Neural crest cell (in vitro differentiated cells): Measurements from ENCODE around the gene IFNA2. TPM values are rescaled to one million over a fixed set of nuclear protein-coding genes. Genes with fewer than 3 reads are reported as not detected.
"Not testable (repeated sequence)": the region's sequence is repeated elsewhere in the genome, so short reads cannot be mapped to it uniquely, and the experiment has no call there.

Source experiments
- DNase-seq: peaks from one replicate; pipeline ENCODE4 v3.0.0; 2021; ENCODE audit warnings: low read depth, mixed read lengths, low spot score
- H3K27ac Mint-ChIP-seq: one replicate; pipeline ENCODE4 v1.8.0; 2021; ENCODE audit warnings: mild to moderate bottlenecking, mixed read lengths; ENCODE audit not compliant: unreplicated experiment
- H3K27me3 Mint-ChIP-seq: 2 replicates; pipeline ENCODE4 v1.8.0; 2021; ENCODE audit warnings: low read depth, mild to moderate bottlenecking, mixed read lengths
- H3K36me3 Mint-ChIP-seq: 2 replicates; pipeline ENCODE4 v1.8.0; 2021; ENCODE audit warnings: low read depth, mild to moderate bottlenecking, mixed read lengths
- H3K4me1 Mint-ChIP-seq: 2 replicates; pipeline ENCODE4 v1.8.0; 2021; ENCODE audit warnings: mixed read lengths
- H3K4me3 Mint-ChIP-seq: one replicate; pipeline ENCODE4 v1.8.0; 2021; ENCODE audit warnings: mild to moderate bottlenecking, mixed read lengths
- H3K9me3 Mint-ChIP-seq: 2 replicates; pipeline ENCODE4 v1.8.0; 2021; ENCODE audit warnings: mixed read lengths
- CTCF ChIP-seq: fragments of 200-600 bp; sonication (generic); conservative IDR thresholded peaks from 2 replicates; pipeline ENCODE4 v1.5.0; 2021; ENCODE audit warnings: antibody characterized with exemption, mild to moderate bottlenecking
- total RNA-seq: library from RNA; stranded (reverse); gene quantifications from 2 replicates; pipeline ENCODE4 v1.2.1, GENCODE V29; 2021

IFNA2 gene
- total RNA-seq, 1 donor from 2014 or later: not detected

DNA sequence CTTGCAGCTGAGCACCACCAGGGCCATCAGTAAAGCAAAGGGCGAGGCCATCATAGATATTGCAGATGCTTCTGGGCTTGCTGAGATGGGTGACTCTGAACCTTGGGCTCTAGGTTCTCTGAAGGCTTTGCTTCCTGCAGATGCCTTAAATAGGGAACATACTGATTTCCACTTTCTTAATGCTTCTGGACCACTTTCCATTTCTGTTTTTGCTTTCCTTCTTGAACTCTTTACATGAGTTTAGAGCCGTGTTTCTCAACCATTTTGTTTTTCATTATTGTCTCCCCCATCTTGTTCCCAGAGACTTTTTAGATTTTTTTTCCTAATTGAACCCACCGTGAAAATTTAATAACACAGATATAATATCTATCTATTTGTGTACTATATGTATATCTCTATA is 17.2 kb downstream of the IFNA2 start, which contains the start of gene IFNA13:
Gene IFNA13, minus strand, starts transcription at position 101 of the 400 bp plus-strand sequence. Its CDS starts 47 bp downstream, at position 54.
- no peak for TF ChIP-seq CTCF
- Mint-ChIP-seq H3K27ac (no peak within 1 kb of the TSS), H3K4me3 (no peak within 1 kb of the TSS), H3K27me3 (peaks cover 10% of the 10 kb centered on the region), H3K4me1 (no peaks in the 10 kb centered on the region), H3K9me3 (no peaks in the 10 kb centered on the region), H3K36me3 (no peaks in the 10 kb centered on the region)
- DNase-seq: no peak

- H3K27ac Mint-ChIP-seq, H3K27me3 Mint-ChIP-seq, H3K4me3 Mint-ChIP-seq, H3K36me3 Mint-ChIP-seq, H3K9me3 Mint-ChIP-seq, DNase-seq, H3K4me1 Mint-ChIP-seq: not testable (repeated sequence)
Measured at GRCh38 chr9:21367169-21367568, 18.0 kb downstream of the IFNA2 start.

- Mint-ChIP-seq H3K9me3 (no peaks in the 10 kb centered on the region), H3K27me3 (peaks cover 7% of the 10 kb centered on the region), H3K4me3 (no peak overlapping the region), H3K4me1 (peaks cover 3% of the 10 kb centered on the region), H3K27ac (no peak overlapping the region), H3K36me3 (no peaks in the 10 kb centered on the region)
- no peak for DNase-seq
- TF ChIP-seq CTCF: no peak
Measured at GRCh38 chr9:21362287-21362686, 22.9 kb downstream of the IFNA2 start.

DNA sequence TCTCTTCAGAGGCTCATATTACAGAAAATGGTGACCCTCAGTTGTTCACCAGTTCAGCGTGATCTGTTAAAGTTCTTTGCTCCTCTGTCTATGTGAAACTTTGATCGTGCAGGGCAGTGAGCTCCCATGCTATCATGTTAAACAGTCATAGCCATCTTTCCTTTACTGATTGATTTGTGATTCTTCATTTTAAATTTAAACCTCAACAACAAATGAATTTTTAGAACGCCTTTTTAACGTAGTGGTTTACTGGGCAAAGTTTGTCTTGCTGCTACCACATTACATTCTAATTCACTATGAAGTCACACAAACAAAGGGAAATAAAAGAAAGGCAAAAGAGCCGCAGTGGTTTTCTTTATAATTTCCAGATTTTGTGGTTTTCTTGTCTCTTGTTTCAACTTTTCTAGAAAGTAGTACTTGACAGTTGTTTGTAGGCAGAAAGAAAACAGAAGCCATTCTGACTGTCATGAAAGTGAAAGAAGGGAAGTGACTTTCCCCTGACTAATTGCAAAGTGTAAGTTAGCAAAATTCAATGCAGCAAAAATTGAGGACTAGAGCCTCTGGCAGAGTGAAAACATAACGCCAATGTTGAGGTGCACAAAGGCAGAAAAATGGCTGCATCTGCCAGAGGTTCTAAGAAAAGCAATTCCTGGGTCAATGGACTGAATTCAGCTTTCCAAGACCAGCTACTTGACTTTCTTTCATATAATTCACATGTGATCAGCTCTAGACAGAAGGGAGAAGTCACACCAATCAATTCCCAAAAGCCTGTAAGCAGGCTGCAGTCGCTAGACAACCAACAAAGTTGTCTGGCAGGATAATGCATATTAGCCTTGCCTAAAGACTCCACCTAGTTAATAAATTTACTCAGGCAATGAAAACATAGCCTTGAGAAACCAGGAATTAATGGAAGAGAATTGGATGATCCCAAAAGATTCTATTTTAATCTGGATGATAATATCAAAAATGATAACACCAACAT is 27.4 kb downstream of the IFNA2 start:
- Mint-ChIP-seq H3K9me3 (peaks cover 5% of the 10 kb centered on the region), H3K4me3 (no peak overlapping the region), H3K36me3 (peaks cover 3% of the 10 kb centered on the region), H3K4me1 (peaks cover 3% of the 10 kb centered on the region), H3K27me3 (no peaks in the 10 kb centered on the region), H3K27ac (no peak overlapping the region)
- no peak for TF ChIP-seq CTCF
- no peak for DNase-seq

DNA sequence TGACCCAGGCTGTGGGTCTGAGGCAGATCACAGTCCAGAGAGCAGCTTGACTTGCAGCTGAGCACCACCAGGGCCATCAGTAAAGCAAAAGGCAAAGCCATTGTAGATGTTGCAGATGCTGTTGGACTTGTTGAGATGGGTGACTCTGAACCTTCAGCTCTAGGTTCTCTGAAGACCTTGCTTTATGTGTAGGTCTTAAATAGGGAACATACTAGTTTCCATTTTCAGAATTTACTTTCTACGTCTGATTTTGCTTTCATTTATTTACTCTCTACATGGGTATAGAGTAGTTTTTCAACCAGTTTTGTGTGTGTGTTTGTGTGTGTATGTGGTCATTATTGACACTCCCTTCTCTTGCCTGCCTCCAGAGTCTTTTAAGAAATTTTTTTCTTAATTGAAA is 34.4 kb downstream of the IFNA2 start, which contains the start of gene IFNA6:
Gene IFNA6, minus strand, starts transcription at position 101 of the 400 bp plus-strand sequence. Its CDS starts 0 bp downstream, at position 101.
- Mint-ChIP-seq H3K36me3 (peaks cover 3% of the 10 kb centered on the region), H3K9me3 (peaks cover 9% of the 10 kb centered on the region), H3K27me3 (no peaks in the 10 kb centered on the region), H3K4me1 (no peaks in the 10 kb centered on the region), H3K4me3 (no peak within 1 kb of the TSS), H3K27ac (no peak within 1 kb of the TSS)
- TF ChIP-seq CTCF: no peak
- no peak for DNase-seq

- peaks cover 11% of the 10 kb centered on the region for H3K9me3 Mint-ChIP-seq
- no peak for DNase-seq
- no peaks in the 10 kb centered on the region for H3K27me3 Mint-ChIP-seq
- H3K36me3 Mint-ChIP-seq: no peaks in the 10 kb centered on the region
- H3K4me3 Mint-ChIP-seq: no peak overlapping the region
- no peak overlapping the region for H3K27ac Mint-ChIP-seq
- no peaks in the 10 kb centered on the region for H3K4me1 Mint-ChIP-seq
- TF ChIP-seq CTCF: no peak
Measured at GRCh38 chr9:21348430-21348970, 36.7 kb downstream of the IFNA2 start.
